GM13977 (cell line): Measurements from ENCODE around the gene FAM181B.

Source experiments
- DNase-seq: peaks from one replicate; pipeline ENCODE4 v3.0.0; 2012; ENCODE audit warnings: low spot score
- in situ Hi-C: fragments of 300-500 bp; cut with MboI; formaldehyde crosslinking; loops from one replicate; pipeline ENCODE4 v1.12.0; 2022; ENCODE audit warnings: low sequenced_read_pairs, low pct_unique_long_range_greater_than_20kb, mixed read lengths, inconsistent platforms; ENCODE audit not compliant: unreplicated experiment
- TF ChIP-seq, protein P1 (sequence below): IDR thresholded peaks from 2 replicates; pipeline ENCODE4 v1.5.1; 2012; ENCODE audit warnings: mild to moderate bottlenecking, control low read depth; ENCODE audit not compliant: insufficient read depth; ENCODE audit errors: extremely low read depth, missing control alignments

FAM181B gene

DNA sequence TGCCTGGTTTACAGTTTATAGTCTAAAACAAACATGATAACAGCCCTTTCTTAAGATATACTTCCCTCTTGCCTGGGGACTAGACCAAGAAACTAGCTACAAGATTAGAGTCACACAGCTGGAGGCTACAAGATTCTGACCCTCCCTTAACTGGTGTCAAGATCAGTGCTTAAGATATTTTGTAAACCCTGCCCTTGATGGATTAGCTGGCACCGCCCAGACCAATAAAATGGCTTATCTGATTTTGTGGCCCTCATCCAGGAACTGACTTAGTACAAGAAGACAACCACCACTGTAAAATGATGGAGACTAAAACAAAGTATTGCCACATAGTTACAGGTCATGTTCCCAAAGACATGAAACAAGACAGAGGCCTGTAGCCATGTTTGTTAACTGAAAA lies 53.4 kb downstream of the FAM181B start:
- in situ Hi-C loops, result loop anchor here (25.0 kb wide), 1 partner anchor 193 kb away; no protein-coding TSS in a partner anchor
- no peak for DNase-seq
- TF ChIP-seq, protein P1, sequence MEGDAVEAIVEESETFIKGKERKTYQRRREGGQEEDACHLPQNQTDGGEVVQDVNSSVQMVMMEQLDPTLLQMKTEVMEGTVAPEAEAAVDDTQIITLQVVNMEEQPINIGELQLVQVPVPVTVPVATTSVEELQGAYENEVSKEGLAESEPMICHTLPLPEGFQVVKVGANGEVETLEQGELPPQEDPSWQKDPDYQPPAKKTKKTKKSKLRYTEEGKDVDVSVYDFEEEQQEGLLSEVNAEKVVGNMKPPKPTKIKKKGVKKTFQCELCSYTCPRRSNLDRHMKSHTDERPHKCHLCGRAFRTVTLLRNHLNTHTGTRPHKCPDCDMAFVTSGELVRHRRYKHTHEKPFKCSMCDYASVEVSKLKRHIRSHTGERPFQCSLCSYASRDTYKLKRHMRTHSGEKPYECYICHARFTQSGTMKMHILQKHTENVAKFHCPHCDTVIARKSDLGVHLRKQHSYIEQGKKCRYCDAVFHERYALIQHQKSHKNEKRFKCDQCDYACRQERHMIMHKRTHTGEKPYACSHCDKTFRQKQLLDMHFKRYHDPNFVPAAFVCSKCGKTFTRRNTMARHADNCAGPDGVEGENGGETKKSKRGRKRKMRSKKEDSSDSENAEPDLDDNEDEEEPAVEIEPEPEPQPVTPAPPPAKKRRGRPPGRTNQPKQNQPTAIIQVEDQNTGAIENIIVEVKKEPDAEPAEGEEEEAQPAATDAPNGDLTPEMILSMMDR, result no peak
